GM21447 (cell line): ENCODE data around the gene TMEM225B.
"Not testable (repeated sequence)": the region's sequence is repeated elsewhere in the genome, so short reads cannot be mapped to it uniquely, and the experiment has no call there.

Experiments
- ATAC-seq: cut with Tn5 transposase; IDR thresholded peaks from one replicate; pipeline ENCODE4 v1.9.1; 2021; ENCODE audit not compliant: unreplicated experiment

TMEM225B gene

GRCh38 chr7:99597762-99598501 lies at the start of gene TMEM225B:
TSS of gene TMEM225B (plus strand) at chr7:99598267. CDS start at chr7:99604389, 6,122 bp downstream.
- ATAC-seq: no peak

GRCh38 chr7:99549545-99549944 lies 48.5 kb upstream of the TMEM225B start:
- not testable (repeated sequence) for ATAC-seq

- no peak for ATAC-seq
Measured at GRCh38 chr7:99551334-99551733, 46.7 kb upstream of the TMEM225B start.

GRCh38 chr7:99551767-99552463 lies 46.2 kb upstream of the TMEM225B start, which contains the start of gene FAM200A:
TSS of gene FAM200A (minus strand) at chr7:99552114. CDS start at chr7:99548407, 3,707 bp downstream.
- peak; percentile 98 for ATAC-seq

GRCh38 chr7:99553039-99553438 lies 45.0 kb upstream of the TMEM225B start:
- ATAC-seq: no peak

GRCh38 chr7:99554939-99555338 lies 43.1 kb upstream of the TMEM225B start:
- no peak for ATAC-seq

GRCh38 chr7:99557196-99557607 lies 40.9 kb upstream of the TMEM225B start:
- no peak for ATAC-seq

GRCh38 chr7:99557940-99558305 lies 40.1 kb upstream of the TMEM225B start:
- peak; percentile 49 for ATAC-seq

GRCh38 chr7:99558306-99559174 lies 39.5 kb upstream of the TMEM225B start, which contains the start of gene ZNF655:
TSS of gene ZNF655 (plus strand) at chr7:99558642. CDS start at chr7:99560560, 1,918 bp downstream.
- ATAC-seq: peak; percentile 73

GRCh38 chr7:99559175-99559915 lies 38.7 kb upstream of the TMEM225B start:
- peak; percentile 18 for ATAC-seq

GRCh38 chr7:99560834-99561736 lies 37.0 kb upstream of the TMEM225B start:
- ATAC-seq: no peak

- no peak for ATAC-seq
Measured at GRCh38 chr7:99561737-99562051, 36.4 kb upstream of the TMEM225B start.

- no peak for ATAC-seq
Measured at GRCh38 chr7:99562114-99562784, 35.8 kb upstream of the TMEM225B start.

- ATAC-seq: no peak
Measured at GRCh38 chr7:99562832-99563231, 35.2 kb upstream of the TMEM225B start.

GRCh38 chr7:99563650-99564049 lies 34.4 kb upstream of the TMEM225B start:
- ATAC-seq: no peak

- ATAC-seq: not testable (repeated sequence)
Measured at GRCh38 chr7:99568770-99569169, 29.3 kb upstream of the TMEM225B start.

GRCh38 chr7:99571768-99572167 lies 26.3 kb upstream of the TMEM225B start:
- no peak for ATAC-seq

GRCh38 chr7:99573257-99573656 lies 24.8 kb upstream of the TMEM225B start:
- ATAC-seq: no peak

GRCh38 chr7:99576251-99576650 lies 21.8 kb upstream of the TMEM225B start:
- no peak for ATAC-seq
